ENCODE measurements around the gene INCA1. TPM values are rescaled to one million over a fixed set of nuclear protein-coding genes. Genes with fewer than 3 reads are reported as not detected.
A peak's percentile ranks its signal among the peaks of the same experiment; 100 is the strongest.

The INCA1 gene
- total and polyA plus RNA-seq, 2 of the 13 experiments (the other 11 are each of a cell fraction or from before 2014, with no cell fraction given): 0.93 to 2.6 TPM

DNA sequence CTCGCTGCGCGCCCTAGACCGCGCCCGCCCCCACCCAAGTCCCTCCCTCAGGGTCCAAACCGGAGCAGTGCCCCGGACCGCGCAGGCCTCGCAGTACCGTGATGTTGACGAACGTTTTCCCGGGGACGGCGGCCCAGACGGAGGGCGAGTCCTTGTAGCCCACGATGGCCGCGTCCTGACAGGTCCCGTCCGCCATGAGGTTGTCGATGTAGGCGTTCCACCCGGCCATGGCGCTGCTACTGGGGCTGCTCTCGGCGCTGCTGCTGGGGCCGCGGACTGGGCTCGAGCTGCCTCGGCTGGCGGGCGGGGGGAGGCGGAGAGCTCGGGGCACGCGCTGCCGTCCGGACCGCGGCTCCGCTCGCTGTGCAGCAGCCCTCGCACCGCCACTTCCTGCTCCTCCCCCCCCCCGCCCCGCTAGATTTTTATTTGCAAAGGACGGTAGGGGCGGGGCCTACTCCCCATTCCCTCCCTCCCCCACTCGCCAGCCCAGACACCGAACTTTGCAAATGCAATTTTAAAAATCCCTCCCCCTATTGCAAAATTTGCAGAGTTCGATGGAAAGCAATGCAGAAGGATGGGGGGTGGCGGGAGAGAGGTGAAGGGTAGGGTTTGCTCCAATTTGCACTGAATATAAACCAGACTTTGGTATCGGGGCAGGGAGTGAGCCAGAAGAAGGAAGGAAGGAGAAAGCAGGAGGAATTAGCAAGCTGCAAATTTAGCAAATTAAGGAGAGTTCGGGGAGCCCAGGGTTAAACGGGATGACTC, 49.0 kb downstream of the INCA1 start, which contains the start of gene PFN1 (continued):
- TF ChIP-seq RARA (CRISPR knock-in tag; IDR thresholded peaks at IDR 0.05): no peak; the same call in none of the 2 replicates
- TF ChIP-seq POGZ (CRISPR knock-in tag; IDR thresholded peaks at IDR 0.05): 0 out of 2 replicates have a peak, but pooled peaks have one; percentile 6
- TF ChIP-seq, protein P1, sequence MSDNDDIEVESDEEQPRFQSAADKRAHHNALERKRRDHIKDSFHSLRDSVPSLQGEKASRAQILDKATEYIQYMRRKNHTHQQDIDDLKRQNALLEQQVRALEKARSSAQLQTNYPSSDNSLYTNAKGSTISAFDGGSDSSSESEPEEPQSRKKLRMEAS (IDR thresholded peaks at IDR 0.05): peak; percentile 68; the same call in 1 of the 2 replicates
- TF ChIP-seq, protein P2, sequence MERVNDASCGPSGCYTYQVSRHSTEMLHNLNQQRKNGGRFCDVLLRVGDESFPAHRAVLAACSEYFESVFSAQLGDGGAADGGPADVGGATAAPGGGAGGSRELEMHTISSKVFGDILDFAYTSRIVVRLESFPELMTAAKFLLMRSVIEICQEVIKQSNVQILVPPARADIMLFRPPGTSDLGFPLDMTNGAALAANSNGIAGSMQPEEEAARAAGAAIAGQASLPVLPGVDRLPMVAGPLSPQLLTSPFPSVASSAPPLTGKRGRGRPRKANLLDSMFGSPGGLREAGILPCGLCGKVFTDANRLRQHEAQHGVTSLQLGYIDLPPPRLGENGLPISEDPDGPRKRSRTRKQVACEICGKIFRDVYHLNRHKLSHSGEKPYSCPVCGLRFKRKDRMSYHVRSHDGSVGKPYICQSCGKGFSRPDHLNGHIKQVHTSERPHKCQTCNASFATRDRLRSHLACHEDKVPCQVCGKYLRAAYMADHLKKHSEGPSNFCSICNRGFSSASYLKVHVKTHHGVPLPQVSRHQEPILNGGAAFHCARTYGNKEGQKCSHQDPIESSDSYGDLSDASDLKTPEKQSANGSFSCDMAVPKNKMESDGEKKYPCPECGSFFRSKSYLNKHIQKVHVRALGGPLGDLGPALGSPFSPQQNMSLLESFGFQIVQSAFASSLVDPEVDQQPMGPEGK (CRISPR knock-in tag; IDR thresholded peaks at IDR 0.05): peak; percentile 49
- TF ChIP-seq, protein P3, sequence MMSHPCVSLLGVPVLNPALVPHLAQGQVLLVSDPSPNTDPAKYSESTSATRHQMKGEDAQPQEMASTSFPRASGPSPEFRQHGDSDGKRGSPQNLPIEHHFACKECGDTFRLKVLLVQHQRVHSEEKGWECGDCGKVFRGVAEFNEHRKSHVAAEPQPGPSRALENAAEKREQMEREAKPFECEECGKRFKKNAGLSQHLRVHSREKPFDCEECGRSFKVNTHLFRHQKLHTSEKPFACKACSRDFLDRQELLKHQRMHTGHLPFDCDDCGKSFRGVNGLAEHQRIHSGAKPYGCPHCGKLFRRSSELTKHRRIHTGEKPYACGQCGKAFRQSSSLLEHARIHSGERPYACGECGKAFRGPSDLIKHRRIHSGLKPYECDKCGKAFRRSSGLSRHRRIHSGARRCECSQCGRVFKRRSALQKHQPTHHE (CRISPR knock-in tag; IDR thresholded peaks at IDR 0.05; ENCODE audit: borderline replicate concordance): peak; percentile 58; the same call in 1 of the 2 replicates
- TF ChIP-seq GFI1 (CRISPR knock-in tag; IDR thresholded peaks at IDR 0.05; ENCODE audit: borderline replicate concordance): 0 out of 2 replicates have a peak, but pooled peaks have one; percentile 17
- peak; percentile 76; the same call in 1 of the 2 replicates for TF ChIP-seq ZNF790 (CRISPR knock-in tag; IDR thresholded peaks at IDR 0.05; ENCODE audit: borderline replicate concordance)
- TF ChIP-seq, protein P4, sequence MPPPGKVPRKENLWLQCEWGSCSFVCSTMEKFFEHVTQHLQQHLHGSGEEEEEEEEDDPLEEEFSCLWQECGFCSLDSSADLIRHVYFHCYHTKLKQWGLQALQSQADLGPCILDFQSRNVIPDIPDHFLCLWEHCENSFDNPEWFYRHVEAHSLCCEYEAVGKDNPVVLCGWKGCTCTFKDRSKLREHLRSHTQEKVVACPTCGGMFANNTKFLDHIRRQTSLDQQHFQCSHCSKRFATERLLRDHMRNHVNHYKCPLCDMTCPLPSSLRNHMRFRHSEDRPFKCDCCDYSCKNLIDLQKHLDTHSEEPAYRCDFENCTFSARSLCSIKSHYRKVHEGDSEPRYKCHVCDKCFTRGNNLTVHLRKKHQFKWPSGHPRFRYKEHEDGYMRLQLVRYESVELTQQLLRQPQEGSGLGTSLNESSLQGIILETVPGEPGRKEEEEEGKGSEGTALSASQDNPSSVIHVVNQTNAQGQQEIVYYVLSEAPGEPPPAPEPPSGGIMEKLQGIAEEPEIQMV (CRISPR knock-in tag; IDR thresholded peaks at IDR 0.05; ENCODE audit: low read depth): peak; percentile 42; the same call in 1 of the 2 replicates
- TF ChIP-seq ZNF160 (CRISPR knock-in tag; IDR thresholded peaks at IDR 0.05): peak; percentile 27; the same call in 1 of the 2 replicates
- TF ChIP-seq NONO (IDR thresholded peaks at IDR 0.05): no peak
- TF ChIP-seq NONO (CRISPR knock-in tag; conservative IDR thresholded peaks at IDR 0.05): 0 out of 2 replicates have a peak, but pooled peaks have one; percentile 81
- TF ChIP-seq, protein P5, sequence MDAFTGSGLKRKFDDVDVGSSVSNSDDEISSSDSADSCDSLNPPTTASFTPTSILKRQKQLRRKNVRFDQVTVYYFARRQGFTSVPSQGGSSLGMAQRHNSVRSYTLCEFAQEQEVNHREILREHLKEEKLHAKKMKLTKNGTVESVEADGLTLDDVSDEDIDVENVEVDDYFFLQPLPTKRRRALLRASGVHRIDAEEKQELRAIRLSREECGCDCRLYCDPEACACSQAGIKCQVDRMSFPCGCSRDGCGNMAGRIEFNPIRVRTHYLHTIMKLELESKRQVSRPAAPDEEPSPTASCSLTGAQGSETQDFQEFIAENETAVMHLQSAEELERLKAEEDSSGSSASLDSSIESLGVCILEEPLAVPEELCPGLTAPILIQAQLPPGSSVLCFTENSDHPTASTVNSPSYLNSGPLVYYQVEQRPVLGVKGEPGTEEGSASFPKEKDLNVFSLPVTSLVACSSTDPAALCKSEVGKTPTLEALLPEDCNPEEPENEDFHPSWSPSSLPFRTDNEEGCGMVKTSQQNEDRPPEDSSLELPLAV (CRISPR knock-in tag; conservative IDR thresholded peaks at IDR 0.05; ENCODE audit: low read depth): 0 out of 2 replicates have a peak, but pooled peaks have one; percentile 39
- TF ChIP-seq, protein P6, sequence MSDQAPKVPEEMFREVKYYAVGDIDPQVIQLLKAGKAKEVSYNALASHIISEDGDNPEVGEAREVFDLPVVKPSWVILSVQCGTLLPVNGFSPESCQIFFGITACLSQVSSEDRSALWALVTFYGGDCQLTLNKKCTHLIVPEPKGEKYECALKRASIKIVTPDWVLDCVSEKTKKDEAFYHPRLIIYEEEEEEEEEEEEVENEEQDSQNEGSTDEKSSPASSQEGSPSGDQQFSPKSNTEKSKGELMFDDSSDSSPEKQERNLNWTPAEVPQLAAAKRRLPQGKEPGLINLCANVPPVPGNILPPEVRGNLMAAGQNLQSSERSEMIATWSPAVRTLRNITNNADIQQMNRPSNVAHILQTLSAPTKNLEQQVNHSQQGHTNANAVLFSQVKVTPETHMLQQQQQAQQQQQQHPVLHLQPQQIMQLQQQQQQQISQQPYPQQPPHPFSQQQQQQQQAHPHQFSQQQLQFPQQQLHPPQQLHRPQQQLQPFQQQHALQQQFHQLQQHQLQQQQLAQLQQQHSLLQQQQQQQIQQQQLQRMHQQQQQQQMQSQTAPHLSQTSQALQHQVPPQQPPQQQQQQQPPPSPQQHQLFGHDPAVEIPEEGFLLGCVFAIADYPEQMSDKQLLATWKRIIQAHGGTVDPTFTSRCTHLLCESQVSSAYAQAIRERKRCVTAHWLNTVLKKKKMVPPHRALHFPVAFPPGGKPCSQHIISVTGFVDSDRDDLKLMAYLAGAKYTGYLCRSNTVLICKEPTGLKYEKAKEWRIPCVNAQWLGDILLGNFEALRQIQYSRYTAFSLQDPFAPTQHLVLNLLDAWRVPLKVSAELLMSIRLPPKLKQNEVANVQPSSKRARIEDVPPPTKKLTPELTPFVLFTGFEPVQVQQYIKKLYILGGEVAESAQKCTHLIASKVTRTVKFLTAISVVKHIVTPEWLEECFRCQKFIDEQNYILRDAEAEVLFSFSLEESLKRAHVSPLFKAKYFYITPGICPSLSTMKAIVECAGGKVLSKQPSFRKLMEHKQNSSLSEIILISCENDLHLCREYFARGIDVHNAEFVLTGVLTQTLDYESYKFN (CRISPR knock-in tag; conservative IDR thresholded peaks at IDR 0.05): peak; percentile 43
- TF ChIP-seq ZNF773 (CRISPR knock-in tag; IDR thresholded peaks at IDR 0.05; ENCODE audit: borderline replicate concordance): peak; percentile 71; the same call in 1 of the 2 replicates
- TF ChIP-seq ZNF605 (CRISPR knock-in tag; IDR thresholded peaks at IDR 0.05): 0 out of 2 replicates have a peak, but pooled peaks have one; percentile 10
- TF ChIP-seq YY1 (IDR thresholded peaks at IDR 0.05; ENCODE audit: insufficient read depth, insufficient replicate concordance, low read depth, low read length): peak; percentile 60

All from HepG2 (cell line).